ENCODE results near the gene KIAA1217.
"Not testable (repeated sequence)": the region's sequence is repeated elsewhere in the genome, so short reads cannot be mapped to it uniquely, and the experiment has no call there.

Gene KIAA1217

GRCh38 chr10:24480447-24480846, 271.5 kb downstream of the KIAA1217 start:
- Histone ChIP-seq H2AK5ac (ENCODE audit: low read depth, low read length) (no peak overlapping the region), H2AFZ (ENCODE audit: low read length) (no peak overlapping the region), H3K18ac (ENCODE audit: low read length) (no peak overlapping the region), H2BK15ac (ENCODE audit: low read length) (no peak overlapping the region), H3K27me3 (ENCODE audit: control insufficient read depth in 3 of 3, insufficient read depth in 3 of 3, low read depth in 1 of 3, low read length in 3 of 3) (no peaks in the 10 kb centered on the region), H3K9ac (ENCODE audit: low read depth, low read length, poor library complexity) (no peak overlapping the region), H3K23ac (ENCODE audit: low read depth, low read length, poor library complexity) (no peak overlapping the region), H4K8ac (ENCODE audit: low read depth, low read length) (no peak overlapping the region), H3K4ac (ENCODE audit: low read length) (no peak overlapping the region), H3K4me2 (ENCODE audit: insufficient read depth, low read length, poor library complexity, severe bottlenecking) (no peak overlapping the region), H2BK12ac (ENCODE audit: low read length) (no peak overlapping the region), H3K14ac (ENCODE audit: low read length) (no peak overlapping the region), H2BK5ac (ENCODE audit: low read length) (no peak overlapping the region), H3K36me3 (replicated peaks in 1 of 2; ENCODE audit: control insufficient read depth in 2 of 2, insufficient read depth in 2 of 2, low read length in 2 of 2) (no peaks in the 10 kb centered on the region), H4K91ac (ENCODE audit: low read depth, low read length, poor library complexity) (no peak overlapping the region), H3K4me3 (ENCODE audit: low read length in 2 of 2) (no peak overlapping the region), H3K9me3 (replicated peaks in 1 of 2; ENCODE audit: control insufficient read depth in 2 of 2, insufficient read depth in 1 of 2, low read depth in 1 of 2, low read length in 2 of 2) (peaks cover 0 to 3% of the 10 kb centered on the region in 2 donors), H3K4me1 (ENCODE audit: control insufficient read depth in 2 of 2, insufficient read depth in 1 of 2, low read depth in 1 of 2, low read length in 2 of 2) (peaks cover 0 to 3% of the 10 kb centered on the region in 2 donors), H3K79me1 (ENCODE audit: low read depth, low read length) (no peaks in the 10 kb centered on the region), H2BK120ac (ENCODE audit: low read depth, low read length) (no peak overlapping the region), H3K27ac (replicated peaks; ENCODE audit: low read length) (no peak overlapping the region)
- no CpG with 5 or more reads among the region's 3 CpGs for WGBS, 2 donors (ENCODE audit: extremely low coverage in 2 of 2, insufficient read length in 2 of 2, insufficient replicate concordance in 1 of 2)
- no peak for DNase-seq (ENCODE audit: low spot score)

- Histone ChIP-seq H3K4me2 (ENCODE audit: insufficient read depth, low read length, poor library complexity, severe bottlenecking) (no peak overlapping the region), H2BK15ac (ENCODE audit: low read length) (no peak overlapping the region), H3K18ac (ENCODE audit: low read length) (no peak overlapping the region), H3K23ac (ENCODE audit: low read depth, low read length, poor library complexity) (no peak overlapping the region), H2BK5ac (ENCODE audit: low read length) (no peak overlapping the region), H3K9me3 (replicated peaks in 1 of 2; ENCODE audit: control insufficient read depth in 2 of 2, insufficient read depth in 1 of 2, low read depth in 1 of 2, low read length in 2 of 2) (peaks cover 0 to 2% of the 10 kb centered on the region in 2 donors), H3K27ac (replicated peaks; ENCODE audit: low read length) (no peak overlapping the region), H2BK120ac (ENCODE audit: low read depth, low read length) (no peak overlapping the region), H2BK12ac (ENCODE audit: low read length) (no peak overlapping the region), H2AFZ (ENCODE audit: low read length) (no peak overlapping the region), H2AK5ac (ENCODE audit: low read depth, low read length) (no peak overlapping the region), H3K9ac (ENCODE audit: low read depth, low read length, poor library complexity) (no peak overlapping the region), H3K4me1 (ENCODE audit: control insufficient read depth in 2 of 2, insufficient read depth in 1 of 2, low read depth in 1 of 2, low read length in 2 of 2) (peaks cover 0 to 3% of the 10 kb centered on the region in 2 donors), H3K27me3 (ENCODE audit: control insufficient read depth in 3 of 3, insufficient read depth in 3 of 3, low read depth in 1 of 3, low read length in 3 of 3) (no peaks in the 10 kb centered on the region), H3K36me3 (replicated peaks in 1 of 2; ENCODE audit: control insufficient read depth in 2 of 2, insufficient read depth in 2 of 2, low read length in 2 of 2) (no peaks in the 10 kb centered on the region), H3K4me3 (ENCODE audit: low read length in 2 of 2) (no peak overlapping the region), H4K8ac (ENCODE audit: low read depth, low read length) (no peak overlapping the region), H3K14ac (ENCODE audit: low read length) (no peak overlapping the region), H3K79me1 (ENCODE audit: low read depth, low read length) (no peaks in the 10 kb centered on the region), H3K4ac (ENCODE audit: low read length) (no peak overlapping the region), H4K91ac (ENCODE audit: low read depth, low read length, poor library complexity) (no peak overlapping the region)
- no CpG with 5 or more reads among the region's 6 CpGs for WGBS, 2 donors (ENCODE audit: extremely low coverage in 2 of 2, insufficient read length in 2 of 2, insufficient replicate concordance in 1 of 2)
- DNase-seq (ENCODE audit: low spot score): no peak
Observed at GRCh38 chr10:24481241-24481640, 272.3 kb downstream of the KIAA1217 start.

- H2AK5ac ChIP-seq (ENCODE audit: low read depth, low read length); H4K8ac ChIP-seq (ENCODE audit: low read depth, low read length); H3K4me1 ChIP-seq (ENCODE audit: control insufficient read depth in 2 of 2, insufficient read depth in 1 of 2, low read depth in 1 of 2, low read length in 2 of 2); H2BK5ac ChIP-seq (ENCODE audit: low read length); H3K4me3 ChIP-seq (ENCODE audit: low read length in 2 of 2); H3K27me3 ChIP-seq (ENCODE audit: control insufficient read depth in 3 of 3, insufficient read depth in 3 of 3, low read depth in 1 of 3, low read length in 3 of 3); H3K4me2 ChIP-seq (ENCODE audit: insufficient read depth, low read length, poor library complexity, severe bottlenecking); H3K18ac ChIP-seq (ENCODE audit: low read length); H2BK15ac ChIP-seq (ENCODE audit: low read length); H2AFZ ChIP-seq (ENCODE audit: low read length); H3K9ac ChIP-seq (ENCODE audit: low read depth, low read length, poor library complexity); DNase-seq (ENCODE audit: low spot score); H3K14ac ChIP-seq (ENCODE audit: low read length); H3K36me3 ChIP-seq (replicated peaks in 1 of 2; ENCODE audit: control insufficient read depth in 2 of 2, insufficient read depth in 2 of 2, low read length in 2 of 2); H3K27ac ChIP-seq (replicated peaks; ENCODE audit: low read length); H4K91ac ChIP-seq (ENCODE audit: low read depth, low read length, poor library complexity); H3K79me1 ChIP-seq (ENCODE audit: low read depth, low read length); H2BK120ac ChIP-seq (ENCODE audit: low read depth, low read length); H3K9me3 ChIP-seq (replicated peaks in 1 of 2; ENCODE audit: control insufficient read depth in 2 of 2, insufficient read depth in 1 of 2, low read depth in 1 of 2, low read length in 2 of 2); H2BK12ac ChIP-seq (ENCODE audit: low read length); H3K23ac ChIP-seq (ENCODE audit: low read depth, low read length, poor library complexity); H3K4ac ChIP-seq (ENCODE audit: low read length): not testable (repeated sequence)
Observed at GRCh38 chr10:24482713-24483112, 273.8 kb downstream of the KIAA1217 start.

DNA sequence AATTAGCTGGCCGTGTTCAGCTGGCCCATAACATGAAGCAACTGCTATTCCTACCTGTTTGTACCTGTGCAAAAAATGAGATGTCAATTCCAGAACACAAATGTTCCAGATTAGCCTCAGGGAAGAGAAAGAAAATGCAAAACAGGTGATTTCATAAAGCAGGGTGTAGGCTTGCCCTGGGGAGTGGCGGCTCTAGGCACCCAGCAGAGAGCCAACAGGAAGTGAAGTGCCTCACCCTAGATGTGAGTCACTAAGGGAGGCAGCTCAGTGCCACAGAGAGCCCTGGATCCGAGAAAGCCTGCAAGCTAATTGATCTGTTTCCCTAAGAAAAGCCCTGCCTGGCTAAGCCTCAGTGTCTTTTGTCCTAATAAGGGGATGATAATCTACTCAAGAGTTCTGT, 274.8 kb downstream of the KIAA1217 start:
- no peak overlapping the region for H4K91ac ChIP-seq (ENCODE audit: low read depth, low read length, poor library complexity)
- no peak overlapping the region for H2BK12ac ChIP-seq (ENCODE audit: low read length)
- H3K23ac ChIP-seq (ENCODE audit: low read depth, low read length, poor library complexity): no peak overlapping the region
- no peak overlapping the region for H2AFZ ChIP-seq (ENCODE audit: low read length)
- no peak overlapping the region for H3K18ac ChIP-seq (ENCODE audit: low read length)
- H3K4me1 ChIP-seq (ENCODE audit: control insufficient read depth in 2 of 2, insufficient read depth in 1 of 2, low read depth in 1 of 2, low read length in 2 of 2): peaks cover 0 to 3% of the 10 kb centered on the region in 2 donors
- H2BK120ac ChIP-seq (ENCODE audit: low read depth, low read length): no peak overlapping the region
- H3K27me3 ChIP-seq (ENCODE audit: control insufficient read depth in 3 of 3, insufficient read depth in 3 of 3, low read depth in 1 of 3, low read length in 3 of 3): no peaks in the 10 kb centered on the region
- no peak overlapping the region for H3K27ac ChIP-seq (replicated peaks; ENCODE audit: low read length)
- H3K4me2 ChIP-seq (ENCODE audit: insufficient read depth, low read length, poor library complexity, severe bottlenecking): no peak overlapping the region
- H3K36me3 ChIP-seq (replicated peaks in 1 of 2; ENCODE audit: control insufficient read depth in 2 of 2, insufficient read depth in 2 of 2, low read length in 2 of 2): no peaks in the 10 kb centered on the region
- DNase-seq (ENCODE audit: low spot score): peak; percentile 2
- no CpG with 5 or more reads among the region's 3 CpGs for WGBS, 2 donors (ENCODE audit: extremely low coverage in 2 of 2, insufficient read length in 2 of 2, insufficient replicate concordance in 1 of 2)
- no peak overlapping the region for H3K9ac ChIP-seq (ENCODE audit: low read depth, low read length, poor library complexity)
- H3K9me3 ChIP-seq (replicated peaks in 1 of 2; ENCODE audit: control insufficient read depth in 2 of 2, insufficient read depth in 1 of 2, low read depth in 1 of 2, low read length in 2 of 2): no peaks in the 10 kb centered on the region
- H4K8ac ChIP-seq (ENCODE audit: low read depth, low read length): no peak overlapping the region
- H3K79me1 ChIP-seq (ENCODE audit: low read depth, low read length): no peaks in the 10 kb centered on the region
- H3K4me3 ChIP-seq (ENCODE audit: low read length in 2 of 2): no peak overlapping the region
- no peak overlapping the region for H2BK15ac ChIP-seq (ENCODE audit: low read length)
- no peak overlapping the region for H3K4ac ChIP-seq (ENCODE audit: low read length)
- no peak overlapping the region for H2BK5ac ChIP-seq (ENCODE audit: low read length)
- no peak overlapping the region for H2AK5ac ChIP-seq (ENCODE audit: low read depth, low read length)
- no peak overlapping the region for H3K14ac ChIP-seq (ENCODE audit: low read length)

All from neuronal stem cell (in vitro differentiated cells).